GM12865 (cell line): Measurements from ENCODE around the gene FRS2.

Source experiments
- DNase-seq: peaks from one replicate; pipeline ENCODE4 v3.0.0; 2010; ENCODE audit warnings: low read depth
- H3K4me3 ChIP-seq: 2 replicates; pipeline ENCODE4 v1.5.1; 2011; ENCODE audit warnings: mild to moderate bottlenecking, low read depth, low read length, control low read depth
- TF ChIP-seq, protein P1 (sequence below): IDR thresholded peaks from 2 replicates; pipeline ENCODE4 v1.5.1; 2011; ENCODE audit warnings: low read length, control low read depth, low read depth, inconsistent platforms; ENCODE audit not compliant: insufficient read depth; ENCODE audit errors: missing control alignments

FRS2 gene

DNA sequence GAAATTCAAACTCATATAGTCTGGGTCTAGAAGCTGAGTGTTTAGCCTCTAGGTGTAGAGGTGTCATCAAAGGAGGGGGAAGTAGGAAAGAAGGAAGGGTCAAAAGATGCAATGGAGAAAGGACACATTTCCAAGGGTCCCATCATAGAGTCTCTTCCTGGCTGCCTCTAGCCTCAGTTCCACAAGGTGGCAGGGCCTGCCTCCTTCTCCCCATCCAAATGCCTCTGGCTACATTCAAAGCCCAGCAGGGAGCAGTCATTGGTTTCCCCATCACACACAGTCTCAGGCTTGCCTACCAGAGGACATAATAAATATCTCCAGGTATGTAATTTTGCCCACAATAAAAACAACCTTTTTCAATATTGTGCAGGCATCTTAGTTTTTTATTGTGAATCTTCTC lies 113.0 kb downstream of the FRS2 start:
- DNase-seq, result no peak
- H3K4me3 ChIP-seq, result no peak overlapping the region
- TF ChIP-seq, protein P1, sequence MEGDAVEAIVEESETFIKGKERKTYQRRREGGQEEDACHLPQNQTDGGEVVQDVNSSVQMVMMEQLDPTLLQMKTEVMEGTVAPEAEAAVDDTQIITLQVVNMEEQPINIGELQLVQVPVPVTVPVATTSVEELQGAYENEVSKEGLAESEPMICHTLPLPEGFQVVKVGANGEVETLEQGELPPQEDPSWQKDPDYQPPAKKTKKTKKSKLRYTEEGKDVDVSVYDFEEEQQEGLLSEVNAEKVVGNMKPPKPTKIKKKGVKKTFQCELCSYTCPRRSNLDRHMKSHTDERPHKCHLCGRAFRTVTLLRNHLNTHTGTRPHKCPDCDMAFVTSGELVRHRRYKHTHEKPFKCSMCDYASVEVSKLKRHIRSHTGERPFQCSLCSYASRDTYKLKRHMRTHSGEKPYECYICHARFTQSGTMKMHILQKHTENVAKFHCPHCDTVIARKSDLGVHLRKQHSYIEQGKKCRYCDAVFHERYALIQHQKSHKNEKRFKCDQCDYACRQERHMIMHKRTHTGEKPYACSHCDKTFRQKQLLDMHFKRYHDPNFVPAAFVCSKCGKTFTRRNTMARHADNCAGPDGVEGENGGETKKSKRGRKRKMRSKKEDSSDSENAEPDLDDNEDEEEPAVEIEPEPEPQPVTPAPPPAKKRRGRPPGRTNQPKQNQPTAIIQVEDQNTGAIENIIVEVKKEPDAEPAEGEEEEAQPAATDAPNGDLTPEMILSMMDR, result no peak

DNA sequence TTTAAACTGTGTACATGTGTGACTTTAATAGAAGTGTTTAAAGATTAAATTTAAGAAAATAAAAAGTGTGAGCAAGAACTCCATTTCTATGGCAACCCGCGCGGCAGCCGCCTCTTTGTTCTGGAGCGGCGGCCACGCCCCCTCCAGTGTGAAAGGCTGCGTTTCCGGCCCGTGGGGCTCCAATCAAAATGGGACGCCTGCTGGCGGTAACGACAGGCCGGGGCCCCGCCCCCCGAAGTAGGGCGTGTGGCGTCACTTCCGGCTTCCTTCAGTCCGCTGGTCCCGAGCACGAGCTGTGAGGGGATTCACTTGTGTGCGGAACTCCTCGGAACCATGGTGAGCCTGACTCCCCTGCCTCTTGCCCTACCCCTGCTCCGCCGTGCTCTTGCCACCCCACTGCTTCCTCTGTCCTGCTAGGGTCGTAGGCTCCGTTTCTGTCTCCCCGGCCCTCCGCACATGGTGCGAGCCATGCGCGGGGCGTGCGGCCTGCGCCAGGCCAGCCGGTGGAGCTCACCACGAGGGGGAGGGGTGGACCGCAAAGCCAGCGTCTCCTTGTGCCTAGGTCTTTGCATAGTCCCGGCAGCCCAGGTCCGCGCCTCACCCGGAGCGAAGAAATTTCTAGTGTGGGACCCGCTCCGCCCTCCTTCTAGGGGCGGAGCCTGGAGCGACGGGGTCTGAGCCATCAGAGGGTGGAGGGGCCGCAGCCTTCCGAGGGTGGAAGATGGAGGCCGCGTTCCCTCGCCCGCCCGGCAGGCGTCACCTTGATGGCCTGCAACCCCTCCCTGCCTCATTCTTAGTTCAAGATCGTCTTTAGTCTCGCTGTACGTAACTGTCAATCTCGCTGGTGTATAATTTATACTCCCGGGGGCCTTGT lies 115.2 kb downstream of the FRS2 start, which contains the start of gene CCT2:
TSS of gene CCT2 (plus strand) at position 271 of the 874 bp plus-strand sequence. CDS start at position 334, 63 bp downstream.
- peak; percentile 97 for DNase-seq
- TF ChIP-seq, protein P1, result peak; percentile 28
- peak within 1 kb of the TSS; percentile 99 for H3K4me3 ChIP-seq

DNA sequence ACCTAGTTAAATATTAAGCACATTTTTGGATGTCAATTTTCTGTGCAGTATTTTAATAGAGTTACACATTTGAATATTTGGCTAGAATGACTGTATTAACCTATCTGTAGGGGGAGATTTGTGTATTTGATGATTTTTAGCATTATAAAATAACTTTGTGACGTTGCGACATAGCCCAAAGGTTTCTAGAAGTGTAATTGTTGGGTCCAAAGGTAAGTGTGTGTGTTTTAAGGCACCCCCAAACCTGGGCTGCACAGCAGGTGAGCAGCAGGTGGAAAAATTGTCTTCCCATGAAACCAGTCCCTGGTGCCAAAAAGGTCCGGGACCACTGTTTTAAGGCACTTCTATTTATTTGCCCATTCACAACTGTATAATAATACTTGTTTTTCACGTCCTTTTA lies 118.3 kb downstream of the FRS2 start:
- DNase-seq, result no peak
- H3K4me3 ChIP-seq, result no peak overlapping the region
- TF ChIP-seq, protein P1, result no peak

DNA sequence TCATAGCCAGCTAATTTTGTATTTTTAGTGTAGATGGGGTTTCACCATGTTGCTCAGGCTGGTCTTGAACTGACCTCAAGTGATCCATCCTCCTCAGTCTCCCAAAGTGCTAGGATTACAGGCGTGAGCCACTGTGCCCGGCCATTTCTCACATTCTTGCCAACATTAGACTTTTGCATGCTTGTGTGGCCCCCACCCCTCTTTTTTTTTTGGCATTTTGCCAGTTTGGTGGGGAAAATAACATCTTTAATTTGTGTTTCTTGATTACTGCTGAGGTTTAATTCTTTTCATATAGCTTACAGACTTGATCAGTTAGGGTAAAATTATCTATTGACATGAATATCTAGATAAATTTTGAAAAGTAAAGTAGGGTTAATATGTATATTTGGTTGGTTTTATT lies 118.9 kb downstream of the FRS2 start:
- TF ChIP-seq, protein P1, result no peak
- no peak for DNase-seq
- H3K4me3 ChIP-seq, result no peak overlapping the region

DNA sequence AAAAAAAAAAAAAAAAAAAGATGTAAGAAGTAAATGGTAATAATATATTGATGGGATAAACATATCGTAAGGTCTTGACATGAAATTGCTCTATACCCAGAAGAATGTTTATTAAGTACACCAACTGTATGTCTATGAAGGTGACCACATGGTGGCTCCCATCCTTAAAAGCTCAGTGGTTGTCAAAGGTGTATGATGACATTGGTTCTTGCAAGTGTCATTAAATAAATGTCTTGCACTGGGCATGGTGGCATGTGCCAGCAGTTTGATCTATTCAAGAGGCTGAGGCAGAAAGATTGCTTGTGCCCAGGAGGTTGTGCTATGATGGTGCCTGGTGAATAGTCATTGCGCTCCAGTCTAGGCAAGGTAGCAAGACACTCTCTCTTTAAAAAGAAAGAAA lies 125.5 kb downstream of the FRS2 start:
- no peak overlapping the region for H3K4me3 ChIP-seq

DNA sequence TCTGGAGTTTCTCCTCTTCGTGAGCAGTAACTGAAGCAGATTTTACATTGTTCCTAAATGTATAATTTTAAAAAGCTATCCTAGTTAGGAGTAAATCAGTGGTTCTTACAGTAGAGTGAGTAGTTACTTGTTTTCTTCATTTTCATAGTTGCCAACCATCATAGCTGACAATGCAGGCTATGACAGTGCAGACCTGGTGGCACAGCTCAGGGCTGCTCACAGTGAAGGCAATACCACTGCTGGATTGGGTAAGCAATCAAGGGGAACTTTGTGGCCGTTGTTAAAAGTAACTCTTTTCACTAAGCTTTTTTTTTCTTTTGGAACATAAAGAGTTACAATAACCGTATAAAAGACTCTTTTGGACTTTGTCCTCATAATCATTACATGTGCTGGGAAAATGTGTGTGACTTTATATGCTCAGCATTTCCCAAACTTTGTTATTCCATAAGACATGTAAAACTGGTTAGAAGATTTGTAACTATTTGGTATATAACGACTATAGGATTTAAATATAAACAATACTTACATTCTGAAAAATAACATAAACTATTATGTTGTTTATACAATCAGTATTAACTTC lies 128.1 kb downstream of the FRS2 start:
- TF ChIP-seq, protein P1, result no peak
- no peak for DNase-seq
- no peak overlapping the region for H3K4me3 ChIP-seq

More for the DNA sequence above, 125.5 kb downstream of the FRS2 start:
- DNase-seq, result peak; percentile 7
- TF ChIP-seq, protein P1, result no peak
